Prostate gland (tissue), 2 donors: Measurements from ENCODE around the gene PCBP4.
A peak's percentile ranks its signal among the peaks of the same experiment; 100 is the strongest.

Experiments
- CTCF ChIP-seq, 4 experiments: fragments of 200-600 bp in 2 of 4; fragments of 450-650 bp in 2 of 4; sonication (generic) in 2 of 4; IDR thresholded peaks; 1 replicate in 3 of 4; 2 replicates in 1 of 4; pipeline ENCODE4 v1.5.1; 2016 to 2019; ENCODE audit warnings: antibody characterized with exemption in 4 of 4, mild to moderate bottlenecking in 2 of 4, moderate library complexity in 2 of 4
- POLR2A ChIP-seq: fragments of 450-650 bp; IDR thresholded peaks from one replicate; pipeline ENCODE4 v1.6.1; 2016; ENCODE audit warnings: antibody characterized with exemption, mild to moderate bottlenecking

- TF ChIP-seq CTCF (IDR thresholded peaks at IDR 0.05) (peak in 2 of 4 experiments; percentile 6 to 26), POLR2A (peak; percentile 74)
Observed at GRCh38 chr3:51974963-51975851, 8.0 kb upstream of the PCBP4 start, which contains the start of gene ABHD14A.
